ENCODE data around the gene ALK. TPM values are rescaled to one million over a fixed set of nuclear protein-coding genes. Genes with fewer than 3 reads are reported as not detected.

Gene ALK
- total RNA-seq, 1 experiment from 2014 or later = not detected

GRCh38 chr2:29463181-29463900 is 458.0 kb downstream of the ALK start:
- Mint-ChIP-seq H3K27ac (no peak overlapping the region; a peak in 1 of 7 replicates), H3K36me3 (ENCODE audit: insufficient read depth in 1 of 3, low read depth in 3 of 3) (no peaks in the 10 kb centered on the region), H3K9me3 (no peaks in the 10 kb centered on the region), H3K27me3 (ENCODE audit: low read depth) (no peaks in the 10 kb centered on the region; the same call in 1 of the 2 replicates), H3K4me3 (no peak overlapping the region), H3K4me1 (peaks cover 0 to 5% of the 10 kb centered on the region in 2 experiments; a peak in 3 of 4 replicates)
- H3K79me2 ChIP-seq (ENCODE audit: insufficient read depth, low read length) = no peaks in the 10 kb centered on the region
- H4K5ac ChIP-seq (ENCODE audit: insufficient read length, low read depth, low read length) = no peak overlapping the region
- DNase-seq = no peak
- H2BK5ac ChIP-seq (ENCODE audit: insufficient read length, low read length) = no peak overlapping the region
- H2AK5ac ChIP-seq (ENCODE audit: insufficient read length, low read length) = no peak overlapping the region
- no peak overlapping the region for H2AFZ ChIP-seq (ENCODE audit: low read length)
- H2BK12ac ChIP-seq (ENCODE audit: insufficient read length, low read depth, low read length) = no peak overlapping the region
- no peak overlapping the region for H3T11ph ChIP-seq (ENCODE audit: low read length)
- no peak overlapping the region for H3K4ac ChIP-seq (ENCODE audit: low read depth, low read length)
- TF ChIP-seq CTCF (conservative IDR thresholded peaks at IDR 0.05) = no peak
- no peak overlapping the region for H4K8ac ChIP-seq (replicated peaks; ENCODE audit: insufficient read length, low read depth, low read length)
- no peak overlapping the region for H3K9ac ChIP-seq (ENCODE audit: extremely low read depth, insufficient read length, low read length)
- no peaks in the 10 kb centered on the region for H4K20me1 ChIP-seq (ENCODE audit: control insufficient read depth, insufficient read depth, insufficient read length)
- no peak overlapping the region for H2BK20ac ChIP-seq (ENCODE audit: low read depth, low read length, poor library complexity, severe bottlenecking)
- no peaks in the 10 kb centered on the region for H3K79me1 ChIP-seq (ENCODE audit: insufficient read depth, low read depth, low read length, poor library complexity, severe bottlenecking)
- H4K91ac ChIP-seq (ENCODE audit: insufficient read length, low read depth, low read length) = no peak overlapping the region
- no peak overlapping the region for H2BK120ac ChIP-seq (ENCODE audit: low read depth, low read length, poor library complexity, severe bottlenecking)
- no peak overlapping the region for H2BK15ac ChIP-seq (ENCODE audit: low read depth, low read length)
- H3K27me3 ChIP-seq (ENCODE audit: insufficient read depth, low read length) = no peaks in the 10 kb centered on the region
- no peak overlapping the region for H3K23ac ChIP-seq (ENCODE audit: insufficient read length, low read depth, low read length)
- no peaks in the 10 kb centered on the region for H3K9me3 ChIP-seq (ENCODE audit: control insufficient read depth, low read depth, low read length)
- H3K56ac ChIP-seq (ENCODE audit: insufficient read length, low read depth, low read length) = no peak overlapping the region
- no peak overlapping the region for H3K27ac ChIP-seq (ENCODE audit: insufficient read length, low read depth, low read length)
- no peak overlapping the region for H3K4me2 ChIP-seq (ENCODE audit: insufficient read depth, insufficient read length, low read length)
- H3K14ac ChIP-seq (ENCODE audit: insufficient read depth, low read length) = no peak overlapping the region
- no peaks in the 10 kb centered on the region for H3K23me2 ChIP-seq (ENCODE audit: insufficient read length, low read depth, low read length, poor library complexity, severe bottlenecking)
- WGBS (ENCODE audit: extremely low coverage, insufficient read length, low lambda C conversion rate) = no CpG with 5 or more reads among the region's 3 CpGs
- no peak overlapping the region for H3K18ac ChIP-seq (ENCODE audit: insufficient read length, low read depth, low read length)
- peaks cover 4% of the 10 kb centered on the region; the same call in 1 of the 2 replicates for H3K4me1 ChIP-seq (ENCODE audit: insufficient read depth, low read length)
